Measurements from ENCODE around the gene AS3MT.

DNA sequence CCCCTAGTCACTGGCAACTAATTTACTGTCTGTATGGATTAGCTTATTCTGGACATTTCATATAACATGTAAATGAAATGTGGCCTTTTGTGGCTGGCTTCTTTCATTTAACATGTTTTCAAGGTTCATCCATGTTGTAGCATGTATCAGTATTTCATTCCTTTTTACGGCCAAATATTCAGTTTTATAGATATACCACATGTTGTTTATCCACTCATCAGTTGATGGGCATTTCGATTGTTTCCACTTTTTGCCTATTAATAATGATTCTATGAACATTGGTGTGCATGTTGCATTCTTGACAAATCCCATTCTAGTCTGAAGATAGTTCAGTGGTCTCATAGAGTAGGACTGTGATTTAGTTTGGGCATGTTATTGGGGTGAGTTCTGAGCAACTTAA lies 61.5 kb downstream of the AS3MT start:
- TF ChIP-seq POLR2A (IDR thresholded peaks at IDR 0.05; ENCODE audit: low read length), result no peak
- TF ChIP-seq, protein P1, sequence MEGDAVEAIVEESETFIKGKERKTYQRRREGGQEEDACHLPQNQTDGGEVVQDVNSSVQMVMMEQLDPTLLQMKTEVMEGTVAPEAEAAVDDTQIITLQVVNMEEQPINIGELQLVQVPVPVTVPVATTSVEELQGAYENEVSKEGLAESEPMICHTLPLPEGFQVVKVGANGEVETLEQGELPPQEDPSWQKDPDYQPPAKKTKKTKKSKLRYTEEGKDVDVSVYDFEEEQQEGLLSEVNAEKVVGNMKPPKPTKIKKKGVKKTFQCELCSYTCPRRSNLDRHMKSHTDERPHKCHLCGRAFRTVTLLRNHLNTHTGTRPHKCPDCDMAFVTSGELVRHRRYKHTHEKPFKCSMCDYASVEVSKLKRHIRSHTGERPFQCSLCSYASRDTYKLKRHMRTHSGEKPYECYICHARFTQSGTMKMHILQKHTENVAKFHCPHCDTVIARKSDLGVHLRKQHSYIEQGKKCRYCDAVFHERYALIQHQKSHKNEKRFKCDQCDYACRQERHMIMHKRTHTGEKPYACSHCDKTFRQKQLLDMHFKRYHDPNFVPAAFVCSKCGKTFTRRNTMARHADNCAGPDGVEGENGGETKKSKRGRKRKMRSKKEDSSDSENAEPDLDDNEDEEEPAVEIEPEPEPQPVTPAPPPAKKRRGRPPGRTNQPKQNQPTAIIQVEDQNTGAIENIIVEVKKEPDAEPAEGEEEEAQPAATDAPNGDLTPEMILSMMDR (IDR thresholded peaks at IDR 0.05), result no peak

Data from A549 (cell line).